Stomach smooth muscle (tissue), 2 donors: ENCODE data around the gene SESN2.

Experiments used
- H3K27ac ChIP-seq: one replicate; pipeline ENCODE4 v1.7.0; 2013; ENCODE audit warnings: mild to moderate bottlenecking, low read length, inconsistent platforms
- H3K27me3 ChIP-seq, 2 donors: one replicate each; pipeline ENCODE4 v1.7.0; 2013; ENCODE audit warnings: low read length in 2 of 2; ENCODE audit not compliant: insufficient read depth in 2 of 2, control insufficient read depth in 1 of 2
- H3K36me3 ChIP-seq, 2 donors: one replicate each; pipeline ENCODE4 v1.7.0; 2013; ENCODE audit warnings: low read length in 2 of 2; ENCODE audit not compliant: control insufficient read depth in 2 of 2, insufficient read depth in 2 of 2
- H3K4me1 ChIP-seq: one replicate; pipeline ENCODE4 v1.7.0; 2013; ENCODE audit warnings: low read length; ENCODE audit not compliant: control insufficient read depth, insufficient read depth
- H3K4me3 ChIP-seq, 2 donors: one replicate each; pipeline ENCODE4 v1.7.0; 2013; ENCODE audit warnings: low read length in 2 of 2
- H3K9ac ChIP-seq, 2 donors: one replicate each; pipeline ENCODE4 v1.7.0; 2013; ENCODE audit warnings: low read length in 2 of 2, mild to moderate bottlenecking in 1 of 2
- H3K9me3 ChIP-seq, 2 donors: one replicate each; pipeline ENCODE4 v1.7.0; 2013; ENCODE audit warnings: low read length in 2 of 2; ENCODE audit not compliant: control insufficient read depth in 2 of 2
- donor health status: healthy.
- donor health status: Pancreatic carcinoma.

SESN2 gene

GRCh38 chr1:28329395-28330153, 70.3 kb downstream of the SESN2 start:
- Histone ChIP-seq H3K4me1 (peaks cover 5% of the 10 kb centered on the region), H3K27me3 (no peaks in the 10 kb centered on the region), H3K27ac (peak overlapping the region; percentile 73), H3K4me3 (peak overlapping the region; percentile 75 to 86), H3K9me3 (no peaks in the 10 kb centered on the region), H3K9ac (peak overlapping the region; percentile 89 to 94), H3K36me3 (peaks cover 13 to 21% of the 10 kb centered on the region in 2 donors)
